Kidney glomerular epithelial cell (primary cell): ENCODE results near the gene BRWD1.
"Not testable (repeated sequence)": the region's sequence is repeated elsewhere in the genome, so short reads cannot be mapped to it uniquely, and the experiment has no call there.

Experiments
- DNase-seq: peaks from one replicate; lab custom pipeline; 2025; lab: John Stamatoyannopoulos, UW

The BRWD1 gene

DNA sequence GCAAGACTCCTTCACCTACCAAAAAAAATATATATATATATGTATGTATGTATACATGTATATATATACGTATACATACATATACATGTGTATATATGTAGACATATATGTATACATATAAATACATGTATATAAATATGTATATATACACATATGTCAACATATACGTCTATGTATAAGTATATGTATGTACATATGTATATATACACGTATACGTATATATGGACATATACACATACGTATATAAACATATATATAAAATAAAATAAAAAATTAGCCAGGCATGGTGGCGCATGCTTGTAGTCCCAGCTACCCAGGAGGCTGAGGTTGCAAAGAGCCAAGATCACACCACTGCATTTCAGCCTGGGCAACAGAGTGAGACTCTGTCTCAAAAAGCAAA lies 31.6 kb downstream of the BRWD1 start:
- no peak for DNase-seq

DNA sequence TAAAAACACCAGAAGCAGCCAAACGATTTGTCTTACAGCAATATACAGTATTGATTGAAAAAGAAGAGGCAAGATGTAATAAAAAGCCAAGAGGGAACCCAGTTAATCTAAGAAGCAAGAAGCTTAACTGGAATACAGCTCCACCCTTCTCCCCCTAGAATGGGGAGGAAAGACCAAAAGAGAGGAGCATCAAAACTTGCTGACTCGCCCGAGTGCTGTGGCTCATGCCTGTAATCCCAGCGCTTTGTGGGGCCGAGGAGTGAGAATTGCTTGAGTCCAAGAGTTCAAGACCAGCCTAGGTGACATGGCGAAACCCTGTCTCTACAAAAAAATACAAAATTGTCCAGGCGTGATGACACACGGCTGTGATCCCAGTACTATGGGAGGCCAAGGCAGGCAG lies 32.2 kb downstream of the BRWD1 start:
- no peak for DNase-seq

DNA sequence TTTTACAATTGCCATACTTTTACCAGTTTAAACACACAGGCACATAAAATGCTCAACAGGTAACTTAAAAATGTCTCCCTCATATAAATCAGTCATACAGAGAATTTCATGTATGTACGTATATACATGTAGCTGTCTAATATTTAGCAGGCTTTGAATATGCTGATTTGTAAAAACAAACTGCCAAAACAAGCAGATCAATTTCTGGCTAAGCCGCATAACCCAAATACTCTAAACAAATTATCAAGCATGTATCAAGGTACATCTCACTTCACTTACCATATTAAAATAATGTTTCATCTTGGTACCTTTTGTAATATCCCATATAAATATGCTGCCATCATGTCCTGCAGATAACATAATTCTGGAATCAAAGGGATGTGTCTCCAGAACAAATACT lies 43.8 kb downstream of the BRWD1 start:
- no peak for DNase-seq

DNA sequence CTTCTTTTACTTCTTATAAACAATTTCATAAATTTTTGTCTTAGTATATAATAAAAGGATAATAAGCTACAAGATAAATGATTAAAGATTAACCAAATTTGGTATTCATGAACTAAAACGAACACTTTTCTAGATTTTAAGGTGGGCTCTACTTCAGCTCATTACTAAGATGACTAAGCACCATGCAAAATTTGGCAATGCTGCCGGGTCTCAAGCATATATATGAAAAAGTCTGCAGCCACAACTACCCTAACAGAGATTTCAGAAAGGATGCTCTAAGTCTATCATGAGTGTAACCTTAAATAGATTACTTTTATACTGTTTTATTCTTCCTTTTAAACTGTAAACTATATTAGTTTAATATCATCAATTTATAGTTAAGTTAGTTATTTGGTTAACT lies 47.8 kb downstream of the BRWD1 start:
- no peak for DNase-seq

- no peak for DNase-seq
Measured at GRCh38 chr21:39263372-39263771, 50.1 kb downstream of the BRWD1 start.

GRCh38 chr21:39258207-39258606 lies 55.2 kb downstream of the BRWD1 start:
- no peak for DNase-seq

DNA sequence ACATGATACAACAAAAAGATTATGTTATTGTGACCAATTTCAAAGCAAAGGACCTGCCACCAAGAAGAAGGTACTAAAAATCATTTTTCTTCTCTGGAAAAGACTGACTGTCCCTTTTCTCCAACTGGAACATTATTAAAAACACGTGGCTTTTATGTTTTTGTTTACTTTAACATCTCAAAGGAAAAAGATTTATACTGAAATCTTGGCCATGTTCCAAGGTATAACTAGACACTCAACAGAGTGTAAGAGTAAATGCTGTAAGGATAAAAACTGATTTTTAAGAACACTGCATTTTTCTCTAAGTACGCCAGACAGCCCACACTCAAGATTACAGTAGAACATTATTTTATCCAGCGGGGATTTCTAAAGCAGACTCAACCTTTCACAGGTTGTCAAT lies 62.1 kb downstream of the BRWD1 start:
- no peak for DNase-seq

DNA sequence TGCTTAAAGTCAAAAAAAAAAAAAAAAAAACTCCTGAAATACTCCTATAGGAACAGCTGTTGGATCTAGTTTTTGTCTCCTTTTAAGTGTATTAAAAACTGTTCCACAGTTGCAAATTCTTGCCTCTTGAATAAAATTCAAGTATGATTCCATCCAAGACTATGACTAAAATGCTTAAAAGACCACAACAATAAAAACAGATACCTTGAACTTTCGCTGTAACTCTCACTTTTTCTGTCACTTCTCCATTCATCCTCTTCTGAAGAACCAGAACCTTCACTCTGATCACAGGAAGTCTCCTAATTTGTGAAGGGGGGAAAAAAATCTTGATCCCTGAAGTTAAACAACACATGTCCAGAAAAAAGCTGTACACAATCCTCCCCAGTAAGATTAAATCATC lies 75.2 kb downstream of the BRWD1 start:
- DNase-seq: no peak

- no peak for DNase-seq
Measured at GRCh38 chr21:39232861-39233291, 80.6 kb downstream of the BRWD1 start.

DNA sequence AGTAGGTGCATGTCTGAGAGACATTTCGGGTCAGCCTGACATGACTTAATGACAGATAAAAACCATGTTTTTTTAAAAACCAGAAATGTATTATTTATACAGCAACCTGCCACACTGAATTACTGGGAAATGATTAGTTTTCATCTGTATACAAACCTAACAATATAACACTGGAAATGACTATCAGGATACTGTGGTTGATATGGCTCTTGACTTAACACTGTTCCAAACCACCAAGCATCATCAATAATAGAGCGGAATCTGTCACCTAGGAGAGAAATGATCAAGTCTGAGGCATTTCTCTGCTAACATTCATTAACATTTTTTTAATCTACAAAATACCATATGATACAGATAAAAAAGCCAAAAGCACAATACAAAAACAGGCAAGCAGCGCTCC lies 88.5 kb downstream of the BRWD1 start:
- no peak for DNase-seq

DNA sequence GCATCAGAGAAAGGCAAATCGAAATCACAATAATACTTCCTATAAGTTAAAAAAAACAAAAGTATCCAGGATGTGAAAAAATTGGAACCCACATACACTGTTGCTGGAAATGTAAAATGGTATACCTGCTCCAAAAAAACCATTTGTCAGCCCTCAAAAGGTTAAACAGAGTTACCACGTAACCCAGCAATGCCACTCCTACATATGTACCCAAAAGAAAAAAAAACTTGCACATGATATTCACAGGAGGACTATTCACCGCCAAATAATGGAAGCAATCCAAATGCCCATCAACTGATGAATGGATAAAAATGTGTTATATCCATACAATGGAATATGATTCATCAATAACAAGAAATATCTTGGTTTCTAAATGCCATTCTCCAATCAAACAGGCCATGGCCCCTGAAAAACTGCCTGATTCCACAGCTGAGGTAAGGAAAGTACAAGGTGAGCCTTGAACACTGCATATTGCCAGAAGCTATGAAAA lies 91.4 kb downstream of the BRWD1 start:
- DNase-seq: no peak

- no peak for DNase-seq
Measured at GRCh38 chr21:39221282-39221996, 92.0 kb downstream of the BRWD1 start.

GRCh38 chr21:39220875-39221274 lies 92.6 kb downstream of the BRWD1 start:
- not testable (repeated sequence) for DNase-seq

- DNase-seq: no peak
Measured at GRCh38 chr21:39220150-39220549, 93.3 kb downstream of the BRWD1 start.

DNA sequence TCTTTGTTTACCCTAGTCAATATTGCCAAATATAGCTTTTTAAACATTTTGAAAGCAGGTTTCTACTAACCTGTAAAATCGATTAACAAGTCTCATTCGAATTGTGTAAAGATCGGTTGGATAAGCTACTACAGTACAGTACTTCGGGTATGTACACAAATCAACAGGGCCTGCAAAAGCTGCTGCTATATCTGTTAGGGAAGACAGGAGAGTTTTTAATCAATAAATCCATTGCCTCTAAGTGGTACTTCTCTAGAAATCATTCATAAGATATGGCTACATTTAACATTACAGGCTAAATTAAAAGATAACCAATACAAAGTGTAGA lies 95.4 kb downstream of the BRWD1 start:
- DNase-seq: no peak

DNA sequence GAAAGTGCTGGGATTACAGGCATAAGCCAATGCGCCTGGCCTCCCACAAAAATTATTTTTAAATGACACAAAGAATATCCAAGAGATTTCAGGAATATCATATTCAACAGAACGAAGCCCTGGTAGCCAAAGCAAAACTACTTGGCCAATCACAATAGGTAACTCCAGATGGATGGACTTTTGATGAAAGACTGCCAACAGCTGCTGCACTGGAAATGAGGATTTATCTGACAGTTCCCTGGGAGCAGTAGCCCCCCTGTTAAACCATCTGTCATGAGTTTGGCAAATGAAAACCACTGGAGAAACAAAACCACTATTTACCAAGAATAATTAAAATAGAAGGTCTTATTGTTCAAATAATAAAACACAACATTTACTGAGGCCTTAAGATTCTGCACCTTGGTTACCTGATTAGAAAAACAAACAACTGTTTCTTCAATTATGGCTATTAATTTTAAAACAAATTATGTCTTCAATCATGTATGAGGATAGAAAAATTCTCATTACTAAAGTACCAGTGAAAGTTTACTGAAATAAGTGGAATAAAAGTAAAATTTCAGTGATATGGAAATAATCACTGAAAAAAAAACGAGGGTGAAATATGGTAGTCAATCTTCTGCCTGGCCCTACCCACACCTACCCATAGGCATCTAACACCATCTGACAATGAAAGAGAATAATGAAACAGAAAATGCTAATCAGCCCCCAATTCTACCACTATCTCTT lies 95.9 kb downstream of the BRWD1 start:
- DNase-seq: no peak

DNA sequence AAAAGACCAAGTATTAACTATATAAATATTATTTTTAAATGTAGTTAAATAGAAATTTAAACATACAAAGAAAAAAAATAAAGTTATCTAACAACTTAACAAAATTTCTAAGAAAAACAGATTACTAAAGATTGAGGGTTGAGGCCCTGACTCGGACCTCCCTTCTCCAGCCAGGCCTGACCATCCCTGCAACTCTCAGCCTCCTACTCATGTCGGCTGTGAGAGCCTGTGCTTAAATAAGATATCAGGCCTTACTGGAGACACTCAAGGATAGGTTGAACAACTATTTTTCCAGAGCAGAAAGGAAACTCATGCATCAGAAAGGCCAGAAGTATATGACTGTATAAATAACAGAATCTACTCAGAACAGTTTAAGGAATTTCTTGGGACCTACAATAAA lies 97.1 kb downstream of the BRWD1 start:
- DNase-seq: no peak

- DNase-seq: no peak
Measured at GRCh38 chr21:39215078-39215477, 98.4 kb downstream of the BRWD1 start.

DNA sequence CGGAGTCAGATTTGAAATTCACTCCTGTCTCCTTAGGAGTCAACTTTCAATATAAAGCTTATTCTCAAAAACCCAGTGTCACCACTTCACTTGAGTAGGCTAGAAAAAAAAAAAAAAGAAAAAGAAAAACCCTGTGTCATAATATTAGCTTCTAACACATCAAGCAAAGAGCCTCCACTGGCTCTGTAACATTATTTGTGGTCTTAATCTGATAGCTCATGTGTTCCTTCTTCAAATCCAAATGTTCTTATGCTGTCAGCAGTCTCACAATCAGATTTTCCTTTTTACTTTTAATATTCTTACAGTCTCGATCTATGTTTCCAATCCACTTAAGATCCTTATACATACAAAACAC lies 104.1 kb downstream of the BRWD1 start:
- no peak for DNase-seq

GRCh38 chr21:39208624-39209333 lies 104.7 kb downstream of the BRWD1 start:
- DNase-seq: no peak

- DNase-seq: no peak
Measured at GRCh38 chr21:39204134-39204533, 109.3 kb downstream of the BRWD1 start.

- DNase-seq: no peak
Measured at GRCh38 chr21:39198800-39199199, 114.6 kb downstream of the BRWD1 start.
